ENCODE results near the gene SHB.

Gene SHB

GRCh38 chr9:38041564-38042243 is 27.3 kb downstream of the SHB start:
- no peak for DNase-seq

- no peak for DNase-seq
Observed at GRCh38 chr9:38039907-38040682, 28.9 kb downstream of the SHB start.

- no peak for DNase-seq
Observed at GRCh38 chr9:38039090-38039906, 29.7 kb downstream of the SHB start.

- DNase-seq = no peak
Observed at GRCh38 chr9:38038307-38039089, 30.5 kb downstream of the SHB start.

- DNase-seq = no peak
Observed at GRCh38 chr9:38037981-38038306, 31.1 kb downstream of the SHB start.

- no peak for DNase-seq
Observed at GRCh38 chr9:38036359-38037084, 32.5 kb downstream of the SHB start.

- DNase-seq = no peak
Observed at GRCh38 chr9:38035873-38036272, 33.2 kb downstream of the SHB start.

- DNase-seq = no peak
Observed at GRCh38 chr9:38033941-38034340, 35.1 kb downstream of the SHB start.

GRCh38 chr9:38032266-38033110 is 36.5 kb downstream of the SHB start:
- no peak for DNase-seq

GRCh38 chr9:38031594-38031993 is 37.4 kb downstream of the SHB start:
- DNase-seq = no peak

- DNase-seq = no peak
Observed at GRCh38 chr9:38030658-38031057, 38.4 kb downstream of the SHB start.

- no peak for DNase-seq
Observed at GRCh38 chr9:38029915-38030638, 39.0 kb downstream of the SHB start.

GRCh38 chr9:38027714-38028113 is 41.3 kb downstream of the SHB start:
- no peak for DNase-seq

GRCh38 chr9:38026840-38027527 is 42.0 kb downstream of the SHB start:
- no peak for DNase-seq

GRCh38 chr9:38026021-38026809 is 42.8 kb downstream of the SHB start:
- no peak for DNase-seq

- DNase-seq = no peak
Observed at GRCh38 chr9:38025166-38025565, 43.9 kb downstream of the SHB start.

GRCh38 chr9:38024036-38024681 is 44.9 kb downstream of the SHB start:
- no peak for DNase-seq

GRCh38 chr9:38023661-38024035 is 45.4 kb downstream of the SHB start:
- DNase-seq = no peak

- DNase-seq = no peak
Observed at GRCh38 chr9:38022995-38023394, 46.0 kb downstream of the SHB start.
